ENCODE data around the gene REXO1.
"Not testable (repeated sequence)": the region's sequence is repeated elsewhere in the genome, so short reads cannot be mapped to it uniquely, and the experiment has no call there.

The REXO1 gene

DNA sequence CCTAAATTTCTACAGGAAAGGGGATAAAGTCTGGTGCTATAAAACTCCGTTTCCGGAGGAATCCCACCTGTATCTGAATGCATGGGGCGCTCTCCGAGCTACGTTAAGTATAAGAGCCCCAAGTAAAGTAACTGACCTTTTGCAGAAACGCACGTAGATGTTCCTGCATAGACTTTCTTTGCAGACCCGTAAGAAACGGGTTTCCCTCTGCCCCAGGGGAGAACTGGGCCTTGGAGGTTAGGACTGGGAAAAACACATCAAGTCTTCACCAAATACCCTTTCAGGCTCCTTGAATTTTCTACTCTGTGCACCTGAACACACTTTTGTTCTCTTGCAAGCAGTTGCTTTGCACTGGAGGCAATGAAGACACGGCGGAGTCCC lies 27.0 kb upstream of the REXO1 start:
- DNase-seq: not testable (repeated sequence)

DNA sequence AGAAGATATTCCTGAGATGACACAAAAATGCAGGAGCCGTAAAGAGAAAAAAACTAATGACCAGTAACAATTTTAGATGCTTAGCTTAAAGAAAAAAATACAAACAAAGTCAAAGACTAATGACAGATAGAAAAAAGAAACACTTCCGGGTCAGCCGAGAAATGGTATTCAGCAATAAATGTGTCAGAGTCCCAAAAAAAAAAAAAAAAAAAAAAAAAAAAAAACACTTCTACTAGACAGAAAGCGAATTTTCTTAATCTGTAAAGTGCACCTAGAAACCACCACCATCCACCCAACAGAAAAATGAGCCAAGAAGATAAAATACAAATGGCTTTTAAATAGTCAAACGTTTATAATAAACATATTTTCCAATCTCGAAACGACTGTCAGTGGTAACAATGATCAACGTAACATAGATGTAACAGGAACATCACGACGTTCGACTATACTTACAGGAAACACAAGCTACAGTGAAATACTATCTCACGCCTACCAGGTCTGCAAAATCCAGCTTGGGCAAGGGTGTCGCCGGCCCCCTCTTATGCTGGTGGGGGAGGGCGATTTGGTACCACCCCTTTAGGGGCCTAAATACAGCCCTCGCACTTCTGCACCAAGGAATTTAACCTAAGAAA lies 26.4 kb upstream of the REXO1 start:
- peak; percentile 61 for DNase-seq

DNA sequence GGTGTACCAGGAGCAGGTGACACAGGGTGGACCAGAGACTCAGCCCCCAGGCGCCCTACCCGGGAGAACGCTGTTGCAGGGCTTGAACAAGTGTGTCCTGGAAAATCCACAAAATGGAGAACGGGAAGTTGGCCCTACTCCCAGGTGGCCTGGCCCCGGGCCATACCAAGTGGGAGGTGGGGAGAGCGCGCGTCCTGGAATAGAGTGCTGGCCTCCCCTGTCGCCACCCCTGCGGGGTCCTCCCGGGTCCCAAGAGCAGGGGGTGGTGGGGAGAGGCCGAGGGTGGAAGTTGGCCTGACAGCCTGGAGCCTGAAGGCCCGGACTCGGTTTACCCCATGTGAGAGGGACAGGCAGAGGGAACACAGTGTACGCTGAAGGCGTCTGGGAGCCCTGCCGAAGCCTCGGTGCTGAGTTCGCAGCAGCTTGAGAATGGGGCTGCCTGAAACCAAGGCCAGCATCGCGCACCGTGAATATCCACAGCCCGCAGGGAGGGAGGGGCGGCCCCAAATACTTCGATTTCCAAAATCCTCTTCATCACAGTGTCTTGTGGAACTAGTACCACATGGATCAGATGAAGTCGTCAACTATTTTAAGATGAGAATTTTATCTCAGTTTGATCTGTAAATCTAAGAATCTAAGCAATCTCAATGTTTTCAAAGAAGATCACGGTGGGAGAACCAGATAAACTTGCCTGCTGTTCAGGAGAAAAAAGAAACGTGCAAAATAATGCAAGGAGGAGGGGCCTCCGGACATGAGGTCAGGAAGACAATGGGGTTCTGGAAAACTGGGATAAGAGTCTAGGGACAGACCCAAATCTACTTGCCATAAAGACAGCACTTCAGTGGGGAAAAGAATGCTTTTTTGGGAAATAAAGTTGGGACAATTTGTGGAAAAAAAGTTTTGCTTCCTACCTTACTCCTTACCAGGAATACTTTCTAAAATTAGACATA lies 25.5 kb upstream of the REXO1 start:
- no peak for DNase-seq

DNA sequence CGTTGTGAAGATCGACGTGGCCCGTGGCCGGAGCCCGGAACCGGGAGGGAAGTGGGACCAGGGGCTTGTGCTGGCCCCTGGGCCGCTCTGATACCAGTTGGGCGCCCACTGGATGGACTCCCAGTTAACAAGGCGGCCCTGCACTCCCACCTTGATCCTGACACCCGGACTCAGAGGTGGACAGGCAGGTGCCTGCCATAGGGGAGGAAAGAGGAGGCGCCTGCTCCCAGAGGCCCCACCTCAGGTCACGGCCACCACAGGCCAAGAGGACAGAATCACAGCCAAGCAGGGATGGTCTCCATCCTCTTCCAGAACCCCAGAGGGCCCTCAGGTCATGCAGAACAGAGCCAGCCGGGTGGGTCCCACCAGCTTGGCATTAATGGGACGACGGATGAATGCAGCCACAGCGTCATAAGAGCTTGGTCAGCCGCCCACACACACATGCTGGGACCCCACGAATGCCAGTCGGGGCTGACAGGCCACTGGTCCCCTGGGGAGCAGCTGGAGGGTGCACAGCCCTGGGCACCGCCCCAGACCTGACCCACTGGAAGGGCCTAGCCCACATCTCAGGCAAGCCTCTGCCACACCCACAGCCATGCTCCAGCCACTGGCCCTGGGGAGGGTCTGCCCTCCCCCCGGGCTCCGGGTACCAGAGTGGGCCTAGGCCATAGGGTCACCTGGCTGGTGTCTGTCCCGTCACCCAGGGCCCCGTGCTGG lies 24.7 kb upstream of the REXO1 start:
- no peak for DNase-seq

DNA sequence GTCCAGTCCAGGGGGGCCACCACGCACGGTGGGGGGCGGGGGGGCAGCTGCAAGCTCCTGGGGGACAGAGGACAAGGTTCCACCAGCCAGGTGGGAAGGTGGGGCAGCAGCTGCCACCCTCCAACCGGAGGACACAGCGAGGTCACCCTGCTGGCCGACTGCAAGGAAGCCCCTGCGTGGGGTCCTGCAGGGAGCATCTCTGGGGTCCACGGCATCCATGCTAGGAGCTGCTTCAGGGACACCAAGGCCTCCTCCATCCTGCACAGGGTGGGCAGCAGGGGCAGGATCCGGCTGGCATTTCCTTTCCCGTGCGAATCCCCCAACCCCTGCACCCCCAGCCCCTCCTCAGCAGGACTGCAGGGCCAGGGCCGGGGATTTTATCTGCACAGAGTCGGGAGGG lies 23.3 kb upstream of the REXO1 start:
- DNase-seq: no peak

DNA sequence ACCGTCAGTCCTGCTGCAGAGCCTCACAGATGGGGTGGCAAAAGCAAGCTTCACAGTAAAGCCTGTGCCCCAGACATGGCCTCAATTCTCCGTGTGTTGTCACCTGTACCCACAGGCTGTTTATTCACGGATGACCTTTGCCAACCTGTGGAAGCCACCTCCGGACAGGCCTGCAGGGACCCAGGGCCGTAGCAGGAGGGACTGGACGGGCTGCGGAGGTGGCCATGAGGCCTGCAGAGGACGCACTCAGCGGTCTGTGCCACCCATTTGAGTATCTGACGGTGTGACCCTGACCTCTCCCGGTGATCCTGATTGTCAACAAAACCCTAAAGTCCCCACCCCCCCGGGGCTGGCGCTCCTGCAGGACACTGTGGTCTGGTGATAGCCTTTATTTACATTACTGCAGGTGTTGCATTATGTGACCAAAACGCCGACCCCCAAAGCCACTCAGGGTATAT lies 22.9 kb upstream of the REXO1 start:
- DNase-seq: no peak

DNA sequence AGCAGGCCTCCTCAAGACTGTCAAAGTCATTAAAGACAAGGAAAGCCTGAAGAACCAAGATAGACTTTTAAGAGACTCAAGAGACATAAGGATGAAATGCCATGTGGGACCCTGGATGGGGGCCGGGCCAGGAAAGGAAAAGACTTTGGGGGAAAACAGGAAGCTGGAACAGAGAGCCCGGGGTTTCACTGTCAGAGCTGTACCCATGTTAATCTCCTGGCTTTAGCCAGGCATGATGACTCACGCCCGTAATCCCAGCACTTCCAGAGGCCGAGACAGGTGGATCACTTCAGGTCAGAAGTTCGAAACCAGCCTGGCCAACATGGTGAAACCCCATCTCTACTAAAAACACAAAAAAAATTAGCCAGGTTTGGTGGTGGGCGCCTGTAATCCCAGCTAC lies 20.7 kb upstream of the REXO1 start:
- DNase-seq: no peak

DNA sequence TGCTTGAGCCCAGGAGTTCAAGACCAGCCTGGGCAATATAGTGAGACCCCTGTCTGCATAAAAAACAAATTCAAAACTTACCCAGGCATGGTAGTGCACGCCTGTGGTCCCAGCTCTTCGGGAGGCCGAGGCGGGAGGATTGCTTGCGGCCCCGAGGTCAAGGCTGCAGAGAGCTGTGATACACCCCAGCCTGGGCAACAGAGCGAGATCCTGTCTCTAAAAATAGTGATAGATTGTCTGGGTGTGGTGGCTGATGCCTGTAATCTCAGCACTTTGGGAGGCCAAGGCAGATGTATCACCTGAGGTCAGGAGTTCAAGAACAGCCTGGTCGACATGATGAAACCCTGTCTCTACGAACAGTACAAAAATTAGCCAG lies 19.1 kb upstream of the REXO1 start:
- DNase-seq: no peak

DNA sequence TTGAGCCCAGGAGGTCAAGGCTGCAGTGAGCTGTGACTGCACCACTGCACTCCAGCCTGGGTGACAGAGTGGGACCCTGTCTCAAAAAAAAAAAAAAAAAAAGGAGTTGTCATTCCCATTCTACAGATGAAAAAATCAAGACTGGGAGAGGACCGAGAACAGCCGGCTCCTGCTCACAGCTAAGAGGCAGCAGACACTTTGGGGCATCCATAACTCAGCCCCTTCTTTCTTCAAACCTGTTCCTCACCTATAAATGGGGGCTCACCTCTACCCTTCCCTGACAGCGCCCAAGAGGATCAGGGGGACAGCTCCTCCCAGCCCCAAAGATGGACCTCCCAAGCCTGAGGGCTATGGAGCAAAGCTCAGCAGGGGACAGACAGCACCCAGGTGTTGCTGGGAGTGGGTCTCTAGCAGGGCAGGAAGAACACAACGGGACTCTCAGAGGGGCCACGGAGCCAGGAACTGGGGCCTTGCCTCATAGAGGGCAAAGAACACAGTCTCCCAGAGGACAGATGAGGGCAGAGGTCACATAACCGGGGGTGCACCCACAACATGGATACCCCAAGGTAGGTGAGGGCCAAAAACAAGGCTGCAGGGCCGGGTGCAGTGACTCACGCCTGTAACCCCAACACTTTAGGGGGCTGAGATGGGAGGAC lies 18.5 kb upstream of the REXO1 start:
- no peak for DNase-seq

DNA sequence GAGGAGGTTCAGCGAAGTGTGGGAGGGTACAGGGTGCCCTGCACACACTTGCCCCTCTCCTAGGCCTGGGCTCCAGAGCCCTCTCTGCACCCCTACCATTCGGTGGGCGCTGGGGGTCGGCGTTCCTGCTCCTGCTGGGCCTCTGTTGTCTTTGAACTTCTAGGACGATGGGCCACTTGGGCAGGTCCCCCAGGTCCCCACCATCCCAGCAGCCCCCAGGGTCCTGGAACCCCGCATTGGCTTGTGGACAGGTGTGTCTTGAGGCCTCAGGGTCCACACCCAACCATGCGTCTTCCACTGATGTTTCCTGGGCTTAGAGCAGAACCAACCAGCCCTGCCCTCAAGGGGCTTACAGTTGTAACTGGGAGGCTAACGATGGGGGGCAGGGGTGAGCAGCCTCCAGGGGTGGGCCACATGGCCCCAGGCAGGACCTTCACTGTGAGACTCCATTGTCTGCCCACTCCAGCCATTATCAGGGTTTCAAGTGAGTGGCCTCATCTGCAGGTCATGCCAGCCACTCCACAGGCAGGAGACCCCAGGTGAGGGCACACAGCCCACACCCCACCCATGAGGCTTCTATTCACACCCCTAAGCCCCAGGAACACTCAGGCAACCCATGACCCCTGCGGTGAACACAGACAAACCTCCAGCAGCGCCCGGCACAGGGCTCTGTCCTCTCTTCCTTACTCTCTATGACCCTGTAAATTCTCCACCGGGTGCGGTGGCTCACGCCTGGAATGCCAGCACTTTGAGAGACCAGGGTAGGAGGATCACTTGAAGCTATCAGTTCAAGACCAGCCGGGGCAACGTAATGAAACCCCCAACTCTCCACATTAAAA lies 17.1 kb upstream of the REXO1 start:
- DNase-seq: no peak

DNA sequence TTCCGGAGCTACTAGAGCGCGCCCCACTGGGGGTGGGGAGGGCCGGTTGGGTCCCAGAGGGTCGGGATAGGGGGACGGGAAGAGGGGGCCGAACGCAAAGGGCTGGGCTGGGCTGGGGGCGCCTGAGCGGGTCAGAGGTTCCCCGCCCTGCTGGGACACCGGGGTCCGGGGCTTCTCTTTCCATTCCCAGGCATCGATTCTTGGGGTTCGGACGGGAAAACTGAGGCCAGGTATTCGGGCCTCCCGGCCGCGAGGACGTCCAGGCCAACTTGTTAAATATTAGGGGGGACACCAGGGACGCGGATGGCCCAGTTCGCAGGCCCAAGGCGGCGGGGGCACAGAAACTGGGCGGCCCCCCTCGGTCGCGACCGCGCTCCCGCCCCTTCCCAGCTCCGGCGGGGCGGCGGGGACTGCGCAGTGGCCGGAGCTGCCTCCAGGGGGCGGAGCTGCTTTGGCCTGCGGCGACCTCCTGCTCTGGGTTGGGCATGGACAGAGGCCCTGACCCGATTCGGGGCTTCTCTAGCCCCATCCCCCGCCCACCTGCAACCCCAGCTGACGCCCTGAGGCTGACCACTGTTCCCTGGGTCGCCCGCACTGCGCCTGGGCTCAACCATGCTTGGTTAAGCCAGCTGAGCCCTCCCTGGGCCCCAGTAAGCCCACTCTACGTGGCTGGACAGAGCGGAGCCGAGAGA lies 16.3 kb upstream of the REXO1 start:
- peak; percentile 71 for DNase-seq

DNA sequence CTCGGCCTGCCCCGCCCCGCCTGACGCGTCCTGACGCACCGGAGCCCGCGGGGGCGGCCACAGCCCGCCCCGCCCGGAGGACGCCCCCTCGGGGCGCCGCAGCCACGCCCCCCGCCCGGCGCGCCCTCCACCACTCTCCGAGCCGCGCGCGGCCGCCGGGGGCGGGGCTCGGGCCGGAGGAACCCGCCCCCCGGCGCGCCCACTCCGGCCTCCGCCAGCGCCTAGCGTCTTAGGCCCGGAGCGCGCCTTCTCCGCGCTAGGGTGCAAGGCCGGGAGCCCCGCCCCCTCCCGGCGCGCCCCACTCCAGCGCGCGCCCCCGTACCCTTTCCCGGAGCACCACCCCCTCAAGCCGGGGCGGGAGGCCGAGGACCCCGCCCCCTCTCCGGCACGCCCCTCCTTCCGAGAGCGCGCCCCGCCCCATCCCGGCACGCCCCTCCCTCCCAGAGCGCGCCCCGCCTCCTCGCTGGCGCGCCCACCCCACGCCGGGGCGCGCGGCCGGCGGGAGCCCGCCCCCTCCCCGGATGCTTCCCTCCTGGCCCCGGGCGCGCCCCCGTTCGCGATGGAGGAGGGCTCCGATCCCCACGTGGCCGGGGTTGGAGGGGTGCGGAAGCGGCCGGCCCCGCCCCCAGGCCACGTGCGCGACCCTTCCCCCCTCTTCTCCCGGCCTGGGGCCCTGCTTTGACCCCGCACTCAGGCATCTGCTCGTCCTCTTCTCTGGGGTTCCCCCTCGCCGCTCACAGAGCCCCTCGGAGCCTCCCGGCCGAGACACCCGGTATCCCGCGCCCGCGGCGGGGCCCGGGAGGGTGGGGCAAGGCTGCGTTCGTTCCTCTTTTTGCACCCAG lies 15.6 kb upstream of the REXO1 start:
- DNase-seq: peak; percentile 93

DNA sequence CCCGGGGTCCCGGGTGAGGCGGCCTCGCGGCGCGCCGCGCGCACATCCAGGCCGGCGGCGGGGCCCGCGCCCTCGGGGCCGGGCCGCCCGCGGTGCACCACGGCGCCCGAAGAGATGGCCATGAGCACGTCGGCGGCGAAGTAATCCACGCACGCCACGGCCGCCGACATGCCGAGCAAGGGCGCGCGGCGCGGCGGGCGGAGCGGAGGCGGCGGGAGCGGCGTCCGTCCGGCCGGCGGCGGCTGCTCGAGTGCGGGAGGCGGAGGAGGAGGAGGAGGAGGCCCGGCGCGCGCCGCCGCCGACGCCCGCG lies 15.0 kb upstream of the REXO1 start, which contains the start of gene KLF16:
Gene KLF16 (minus strand): TSS at position 252 of the 310 bp plus-strand sequence. CDS start 82 bp downstream, at position 170.
- DNase-seq: no peak

DNA sequence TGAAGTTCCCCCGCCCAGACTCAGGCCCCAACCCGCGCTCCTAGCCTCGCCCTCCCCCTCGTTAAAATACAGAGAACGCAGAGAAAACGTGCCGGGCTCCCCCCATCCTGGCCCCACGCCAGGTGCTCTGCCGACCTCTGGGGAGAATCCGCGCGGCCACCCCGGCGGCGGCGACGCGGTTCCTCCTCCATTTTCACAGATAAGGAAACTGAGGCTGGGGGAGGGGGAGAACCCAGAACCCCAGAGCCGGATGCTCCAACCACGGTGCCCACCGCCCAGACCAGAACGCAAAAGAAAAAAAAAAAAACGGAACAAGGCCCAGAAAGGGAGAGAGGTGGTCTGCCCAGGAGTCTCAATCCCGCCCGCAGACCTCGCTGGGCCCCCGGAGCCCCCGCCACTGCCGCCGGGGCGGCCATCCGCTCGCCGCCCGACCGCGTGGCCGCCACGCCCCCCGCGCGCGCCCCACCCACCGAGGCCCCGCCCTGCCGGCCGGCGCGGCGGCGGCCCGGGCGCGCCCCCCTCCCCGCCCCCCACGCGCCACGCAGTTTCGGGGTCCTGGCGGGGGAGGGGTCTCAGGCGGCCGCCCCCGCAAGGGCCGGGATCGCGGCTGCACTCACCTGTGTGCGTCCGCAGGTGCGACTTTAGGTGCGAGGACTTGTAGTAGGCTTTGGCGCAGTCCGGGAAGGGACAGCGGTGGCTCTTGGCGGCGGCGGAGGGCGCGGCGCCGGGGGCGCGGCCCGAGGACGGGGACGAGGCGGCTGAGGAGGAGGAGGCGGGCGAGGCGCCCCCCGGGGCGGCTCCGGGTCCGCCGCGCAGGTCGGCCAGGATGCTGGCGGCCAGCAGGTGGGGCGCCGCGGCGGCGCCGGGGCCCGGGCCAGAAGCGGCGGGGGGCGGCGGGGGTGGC lies 14.4 kb upstream of the REXO1 start:
- DNase-seq: no peak

DNA sequence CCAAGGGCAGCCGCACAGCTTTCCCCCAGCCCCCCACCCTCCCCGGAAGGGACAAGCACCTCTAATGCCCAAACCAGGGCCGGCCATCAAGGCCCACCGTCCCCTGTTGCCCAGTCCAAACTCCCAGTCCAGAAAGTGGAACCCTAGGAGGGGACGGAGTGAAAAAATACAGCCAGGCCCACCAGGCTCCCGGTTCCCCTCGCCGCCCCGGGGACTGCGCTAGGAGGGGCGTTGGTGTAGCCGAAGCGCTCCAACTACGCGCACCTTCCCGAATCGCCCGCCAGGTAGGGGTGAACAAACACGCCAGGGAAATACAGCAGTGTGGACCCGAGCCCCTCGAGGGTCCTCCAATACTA lies 13.8 kb upstream of the REXO1 start:
- no peak for DNase-seq

DNA sequence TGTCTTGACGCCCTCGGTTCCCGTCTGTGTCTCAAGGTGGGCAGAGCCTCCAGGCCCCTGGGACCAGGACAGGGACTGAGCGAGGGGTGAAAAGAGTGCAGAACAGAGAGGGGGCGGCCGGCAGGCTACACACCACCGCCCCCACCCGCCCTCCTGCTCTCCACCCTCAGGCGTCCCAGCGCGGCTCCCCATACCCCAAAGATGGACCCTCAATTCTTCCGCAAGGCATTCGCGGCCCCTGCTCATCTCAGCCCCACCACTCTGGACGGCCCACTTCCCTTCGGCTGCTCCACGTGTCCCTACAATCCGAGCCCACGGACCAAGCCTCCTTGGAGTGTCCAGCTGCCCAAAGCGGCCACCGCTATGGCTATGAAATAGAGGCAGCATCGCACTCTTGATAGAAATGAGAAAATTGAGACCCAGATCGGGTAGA lies 13.3 kb upstream of the REXO1 start:
- DNase-seq: no peak

DNA sequence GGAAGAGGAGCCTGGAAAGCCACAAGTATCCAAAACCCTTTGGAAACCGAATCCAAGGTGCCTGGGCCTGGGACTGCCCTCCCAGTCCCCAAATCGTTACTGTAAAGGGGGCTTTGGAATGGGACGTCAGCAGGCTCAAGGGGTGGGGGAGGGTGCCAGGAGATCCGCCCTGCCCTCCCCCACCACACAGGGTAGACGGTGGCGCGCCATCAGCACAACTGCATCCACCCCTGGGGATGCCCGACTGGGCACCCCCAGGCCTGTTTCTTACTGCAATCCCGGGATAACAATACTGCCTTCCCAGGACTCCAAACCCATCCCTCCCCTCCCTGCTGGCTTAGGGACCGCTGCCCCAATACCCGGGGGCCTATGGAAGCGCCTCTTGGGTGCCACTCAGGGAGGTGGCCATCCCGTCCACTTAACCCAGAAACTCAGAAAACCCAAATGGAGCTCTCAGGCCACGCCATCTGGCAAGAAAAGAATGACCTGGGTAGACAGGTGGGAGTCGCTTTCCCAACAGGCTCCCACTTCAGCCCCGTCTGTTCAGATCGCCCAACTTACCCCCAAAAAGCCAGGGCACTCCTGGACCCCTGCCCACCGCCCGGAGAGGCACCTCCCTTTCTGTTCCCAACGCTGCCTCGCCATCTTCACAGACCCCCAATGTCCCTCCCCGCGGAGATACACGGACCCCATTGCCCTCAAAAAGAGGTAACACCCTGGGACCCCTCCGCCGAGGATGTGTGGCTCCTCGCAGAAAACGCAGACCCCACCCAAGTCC lies 12.7 kb upstream of the REXO1 start:
- DNase-seq: no peak

DNA sequence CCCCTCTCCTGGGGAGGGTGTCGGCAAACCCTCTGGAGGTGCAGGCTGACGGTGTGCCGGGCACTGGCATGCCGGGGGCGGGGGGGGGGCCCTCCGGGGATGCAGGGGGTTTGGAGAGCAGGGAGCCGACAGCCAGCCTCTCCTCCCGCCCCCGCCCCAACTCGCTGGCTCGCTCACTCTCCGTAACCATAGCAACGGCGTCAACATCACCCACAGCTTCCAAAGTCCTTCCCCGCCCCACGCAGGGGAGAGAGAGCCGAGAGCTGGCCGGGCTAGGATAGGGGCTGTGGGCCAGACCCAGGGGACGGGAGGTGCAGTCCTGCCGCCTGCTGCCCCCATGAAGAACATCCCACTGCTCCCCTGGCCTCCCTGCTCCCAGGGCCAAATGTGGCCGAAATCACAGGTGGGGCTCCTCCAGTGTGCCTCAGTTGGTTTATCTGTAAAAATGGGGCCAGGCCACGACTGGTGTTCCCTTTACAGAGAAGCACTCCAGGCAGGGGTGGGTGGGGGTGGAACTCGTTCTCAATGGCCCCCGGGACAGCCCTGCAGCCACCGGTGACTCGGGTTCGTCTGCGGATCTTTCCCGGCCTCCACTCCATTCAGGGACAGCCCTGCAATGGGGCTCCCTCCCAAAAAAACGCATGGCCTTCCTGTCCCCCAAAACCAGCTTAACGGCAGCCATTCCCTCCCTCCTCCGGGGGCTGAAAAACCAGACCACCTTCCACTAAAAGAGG lies 11.9 kb upstream of the REXO1 start:
- peak; percentile 59 for DNase-seq

All from inflammatory macrophage treated with lipopolysaccharide for 4 hours (primary cell).